Activated CD4-positive, alpha-beta T cell treated with anti-CD3 and anti-CD28 coated beads, Interleukin-2, Interleukin-4, amounts not matched to agents 100 ng/mL and 50 ng/mL, durations not matched to agents 16 hours and 8 hours (primary cell): ENCODE data around the gene B4GAT1.
"Not testable (repeated sequence)": the region's sequence is repeated elsewhere in the genome, so short reads cannot be mapped to it uniquely, and the experiment has no call there.

Experiments used
- DNase-seq: peaks from one replicate; pipeline ENCODE4 v3.0.0-alpha.2; 2020; ENCODE audit warnings: low spot score

Gene B4GAT1

GRCh38 chr11:66363187-66363601 is 15.8 kb upstream of the B4GAT1 start:
- no peak for DNase-seq

DNA sequence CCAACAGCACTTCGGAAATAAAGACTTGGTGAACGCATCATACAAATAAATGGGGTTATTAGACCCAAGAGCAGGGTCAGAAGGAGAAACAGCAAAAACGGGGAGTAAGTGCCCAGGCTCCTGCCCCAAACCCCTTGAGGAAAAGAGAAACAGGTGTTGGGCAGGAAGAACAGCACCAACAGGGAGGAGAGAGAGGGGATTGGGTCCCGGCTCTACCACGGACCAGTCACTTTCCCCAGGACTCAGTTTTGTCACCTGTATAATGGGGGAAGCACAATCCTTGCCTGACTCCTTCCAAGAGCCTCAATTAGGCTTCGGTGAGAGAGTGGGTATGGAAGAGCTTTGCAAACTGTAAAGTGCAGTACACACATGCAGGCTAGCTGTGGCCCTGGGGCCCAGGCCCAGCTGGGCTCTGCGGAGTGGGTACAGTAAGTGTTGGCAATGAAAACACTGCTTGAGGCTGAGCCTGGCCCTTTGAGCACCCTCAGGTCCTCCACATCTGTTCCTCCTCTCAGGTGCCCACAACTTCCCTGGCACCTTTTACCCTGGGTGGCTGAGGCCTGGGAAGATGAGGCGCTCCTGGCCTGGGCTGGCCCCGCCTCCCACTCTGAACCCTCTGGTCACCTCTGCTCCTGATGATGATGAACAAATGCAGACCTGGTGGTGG is 15.2 kb upstream of the B4GAT1 start:
- no peak for DNase-seq

- no peak for DNase-seq
Observed at GRCh38 chr11:66361502-66361941, 14.1 kb upstream of the B4GAT1 start.

DNA sequence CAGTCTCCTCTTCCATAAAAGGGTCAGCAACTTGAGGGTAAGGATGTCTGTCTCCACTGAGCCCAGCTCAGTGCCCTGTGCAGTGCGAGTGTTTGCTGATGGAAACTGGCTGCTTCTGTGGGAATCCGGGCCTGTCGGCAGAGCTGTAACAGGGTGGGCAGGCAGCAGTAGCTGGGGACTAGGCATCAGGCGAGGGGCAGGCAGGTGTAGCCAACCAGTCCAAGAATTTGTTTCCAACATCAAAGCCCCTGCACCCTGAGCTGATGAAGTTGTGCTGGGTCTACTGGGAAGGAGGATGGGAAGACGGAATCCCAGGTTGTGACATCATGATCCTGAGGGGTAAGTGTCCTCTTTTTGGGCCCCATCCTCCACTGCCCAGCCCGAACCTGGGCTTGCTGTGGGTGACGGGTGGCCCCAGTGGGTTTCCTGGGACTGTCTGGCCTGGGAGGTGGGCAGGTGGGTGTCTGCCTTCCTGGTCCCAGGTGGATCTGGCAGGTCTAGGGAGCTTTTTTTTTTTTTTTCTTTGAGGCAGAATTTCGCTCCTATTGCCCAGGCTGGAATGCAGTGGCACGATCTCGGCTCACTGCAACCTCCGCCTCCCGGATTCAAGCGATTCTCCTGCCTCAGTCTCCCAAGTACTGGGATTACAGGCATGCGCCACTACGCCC is 13.1 kb upstream of the B4GAT1 start:
- DNase-seq: no peak

- DNase-seq: no peak
Observed at GRCh38 chr11:66359662-66360087, 12.2 kb upstream of the B4GAT1 start.

GRCh38 chr11:66350560-66351235 is 3.3 kb upstream of the B4GAT1 start:
- not testable (repeated sequence) for DNase-seq

- no peak for DNase-seq
Observed at GRCh38 chr11:66349084-66349386, 1.6 kb upstream of the B4GAT1 start.

DNA sequence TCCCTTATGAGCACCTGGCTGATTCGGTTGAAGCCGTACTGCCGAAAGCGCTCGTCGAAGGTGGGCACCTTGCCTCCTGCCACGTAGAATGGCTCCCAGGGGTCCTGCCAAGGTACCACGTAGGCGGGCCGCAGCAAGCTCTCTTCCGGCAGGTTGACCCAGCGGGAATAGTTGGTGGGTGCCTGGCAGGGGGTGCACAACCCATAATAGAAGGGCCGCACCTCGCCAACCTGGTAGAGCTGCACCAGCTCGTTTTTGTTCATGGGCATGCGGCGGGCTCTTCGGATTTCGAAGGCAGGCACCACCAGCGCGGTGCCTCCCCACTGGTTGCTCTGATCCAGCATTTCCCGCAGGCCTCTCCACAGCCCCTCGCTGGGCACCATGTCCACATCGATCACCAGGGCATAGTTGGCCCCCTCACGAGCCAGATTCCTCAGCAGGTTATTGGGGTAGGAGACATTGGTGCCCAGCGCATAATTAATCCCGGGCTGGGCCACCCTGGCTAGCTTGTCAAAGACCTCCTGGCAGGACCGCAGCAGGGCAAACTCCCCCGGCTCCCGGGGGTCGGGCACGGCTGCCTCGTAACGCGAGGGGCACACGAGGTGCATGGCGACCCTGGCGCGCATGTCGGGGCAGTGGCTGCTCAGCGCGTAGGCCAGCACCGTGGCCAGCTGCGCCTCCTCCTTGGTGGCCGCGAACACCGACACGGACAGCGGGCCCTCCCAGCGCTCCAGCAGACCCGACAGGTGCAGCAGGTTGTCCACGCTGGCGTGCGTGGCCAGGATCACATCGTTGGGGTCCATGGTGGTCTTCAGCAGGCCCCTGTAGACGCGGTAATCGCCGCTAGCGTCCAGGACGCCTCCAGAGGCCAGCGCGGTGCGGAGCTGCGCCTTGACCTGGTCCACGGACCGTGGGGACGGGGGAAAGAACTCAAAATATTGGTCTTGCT is 679 bp downstream of the B4GAT1 start:
- no peak for DNase-seq

- DNase-seq: no peak
Observed at GRCh38 chr11:66345316-66345649, 2.1 kb downstream of the B4GAT1 start.

- DNase-seq: peak; percentile 98
Observed at GRCh38 chr11:66344550-66345315, 2.7 kb downstream of the B4GAT1 start, which contains the start of gene BRMS1. BRMS1 (minus strand) TSS chr11:66345104; CDS start chr11:66342234, 2,870 bp downstream.

GRCh38 chr11:66343176-66343575 is 4.3 kb downstream of the B4GAT1 start:
- no peak for DNase-seq

DNA sequence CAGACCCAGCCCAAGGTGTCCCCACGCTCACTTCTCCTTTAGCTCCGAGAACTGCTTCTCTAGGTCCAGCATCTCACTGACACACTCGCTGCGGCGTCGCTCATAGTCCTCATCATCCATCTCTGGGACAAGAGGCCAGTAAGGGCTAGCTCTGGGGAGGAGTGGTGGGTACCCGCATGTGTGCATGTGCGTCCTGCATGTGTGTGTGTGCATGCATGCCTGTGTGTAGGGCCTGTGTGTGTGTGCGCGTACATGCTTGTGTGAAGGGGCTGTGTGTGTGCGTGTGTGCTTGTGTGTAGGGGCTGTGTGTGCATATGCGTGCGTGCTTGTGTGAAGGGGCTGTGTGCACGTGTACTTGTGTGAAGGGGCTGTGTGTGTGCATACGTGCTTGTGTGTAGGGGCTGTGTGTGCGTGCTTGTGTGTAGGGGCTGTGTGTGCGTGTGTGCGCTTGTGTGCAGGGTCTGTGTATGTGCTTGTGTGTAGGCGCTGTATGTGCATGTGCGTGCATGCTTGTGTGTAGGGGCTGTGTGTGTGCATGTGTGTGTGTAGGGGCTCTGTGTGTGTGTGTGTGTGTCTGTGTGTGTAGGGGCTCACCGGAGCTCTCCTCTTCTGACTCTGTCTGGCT is 5.8 kb downstream of the B4GAT1 start:
- no peak for DNase-seq

- no peak for DNase-seq
Observed at GRCh38 chr11:66340596-66341501, 6.6 kb downstream of the B4GAT1 start.

DNA sequence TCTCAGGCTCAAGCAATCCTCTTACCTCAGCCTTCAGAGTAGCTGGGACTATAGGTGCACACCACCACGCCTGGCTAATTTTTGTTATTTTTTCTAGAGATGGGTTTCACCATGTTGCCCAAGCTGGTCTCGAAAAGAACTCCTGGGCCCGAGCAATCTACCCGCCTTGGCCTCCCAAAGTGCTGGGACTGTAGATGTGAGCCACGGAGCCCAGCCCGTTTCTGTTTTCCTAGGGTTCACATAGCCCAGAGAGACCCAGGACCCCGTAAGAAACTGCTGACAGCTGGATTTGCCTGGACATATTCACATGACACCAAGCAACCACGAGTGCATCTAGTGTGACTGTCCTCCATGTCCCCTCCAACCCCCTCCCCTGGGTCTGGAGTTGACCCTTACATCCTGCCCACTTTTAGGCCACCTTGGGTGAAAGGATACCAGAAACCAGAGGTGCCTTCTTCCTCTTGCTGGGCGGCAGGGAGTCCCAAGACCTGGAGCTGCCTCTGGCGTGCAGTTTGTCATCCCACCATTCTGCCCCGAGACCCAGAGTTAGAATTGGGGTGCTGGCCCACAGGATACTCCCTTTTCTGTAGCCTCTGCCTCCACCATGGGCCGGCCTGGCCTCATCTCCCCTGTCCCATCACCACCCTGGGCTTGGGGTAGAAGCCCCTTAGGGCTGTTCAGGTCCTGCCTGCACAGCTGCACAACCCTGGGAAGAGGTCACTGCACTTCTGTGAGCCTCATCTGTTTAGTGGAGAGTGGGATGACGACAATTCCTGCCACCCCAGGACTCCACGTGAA is 7.5 kb downstream of the B4GAT1 start:
- no peak for DNase-seq

- no peak for DNase-seq
Observed at GRCh38 chr11:66339162-66339675, 8.2 kb downstream of the B4GAT1 start.

- no peak for DNase-seq
Observed at GRCh38 chr11:66338276-66339161, 8.9 kb downstream of the B4GAT1 start.

GRCh38 chr11:66337103-66337899 is 10.1 kb downstream of the B4GAT1 start:
- no peak for DNase-seq
